ENCODE results near the gene FRRS1L.
"Not testable (repeated sequence)": the region's sequence is repeated elsewhere in the genome, so short reads cannot be mapped to it uniquely, and the experiment has no call there.

Gene FRRS1L

DNA sequence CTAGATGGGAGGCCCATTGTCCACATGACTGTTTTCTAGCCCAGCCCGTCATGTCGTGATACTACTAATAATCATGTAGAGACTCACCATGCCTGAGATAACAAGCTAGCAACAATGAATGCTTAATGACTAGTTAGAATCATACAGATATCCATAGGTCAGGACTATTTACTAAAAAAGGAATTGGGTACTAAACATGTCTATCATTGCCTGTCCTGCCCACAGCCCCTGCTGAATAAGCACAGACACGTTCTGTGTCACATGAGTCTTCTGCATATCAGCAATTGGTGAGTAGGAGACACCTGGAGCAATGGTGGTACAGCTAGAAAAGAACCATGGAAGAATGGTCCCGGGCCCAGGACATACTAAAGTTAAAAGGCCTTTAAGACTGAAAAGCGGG, 18.0 kb downstream of the FRRS1L start:
- TF ChIP-seq TAF1 (IDR thresholded peaks at IDR 0.05; ENCODE audit: low read depth, low read length), result no peak
- no peak for TF ChIP-seq POU2F2 (IDR thresholded peaks at IDR 0.05; ENCODE audit: low read depth, low read length)
- no peak for TF ChIP-seq SPI1 (IDR thresholded peaks at IDR 0.05; ENCODE audit: low read depth, low read length)
- no peak for TF ChIP-seq POLR2A (IDR thresholded peaks at IDR 0.05; ENCODE audit: low read depth, low read length)
- no peak for TF ChIP-seq PAX5 (IDR thresholded peaks at IDR 0.05; ENCODE audit: insufficient read depth, low read length, severe bottlenecking)
- TF ChIP-seq POLR2AphosphoS5 (IDR thresholded peaks at IDR 0.05; ENCODE audit: low read depth, low read length), result no peak
- FAIRE-seq, result no peak
- DNase-seq (ENCODE audit: insufficient read length, low spot score), result no peak

DNA sequence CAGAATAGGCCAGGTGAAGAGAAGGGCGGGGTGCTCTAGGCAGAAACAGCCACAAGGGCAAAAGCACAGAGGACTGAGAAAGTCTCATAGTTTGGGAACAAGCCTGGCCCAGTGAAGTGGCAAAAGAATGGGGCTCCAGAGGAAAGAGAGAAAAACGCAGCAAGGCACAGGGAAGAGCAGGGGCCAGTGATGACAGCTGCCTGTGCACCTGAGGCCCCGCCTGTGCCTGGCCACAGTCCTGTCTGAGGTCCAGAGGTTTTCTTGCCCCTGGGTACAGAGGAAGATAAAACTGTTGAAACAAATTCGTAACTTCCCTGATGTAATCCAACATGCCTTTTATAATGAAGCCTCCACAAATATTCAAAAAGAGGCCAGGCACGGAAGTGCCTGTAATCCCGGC, 22.0 kb downstream of the FRRS1L start:
- FAIRE-seq (no peak), DNase-seq (ENCODE audit: insufficient read length, low spot score) (no peak)
- TF ChIP-seq SPI1 (IDR thresholded peaks at IDR 0.05; ENCODE audit: low read depth, low read length) (no peak), PAX5 (IDR thresholded peaks at IDR 0.05; ENCODE audit: insufficient read depth, low read length, severe bottlenecking) (no peak), TAF1 (IDR thresholded peaks at IDR 0.05; ENCODE audit: low read depth, low read length) (no peak), POU2F2 (IDR thresholded peaks at IDR 0.05; ENCODE audit: low read depth, low read length) (no peak), POLR2A (IDR thresholded peaks at IDR 0.05; ENCODE audit: low read depth, low read length) (no peak), POLR2AphosphoS5 (IDR thresholded peaks at IDR 0.05; ENCODE audit: low read depth, low read length) (no peak)

DNA sequence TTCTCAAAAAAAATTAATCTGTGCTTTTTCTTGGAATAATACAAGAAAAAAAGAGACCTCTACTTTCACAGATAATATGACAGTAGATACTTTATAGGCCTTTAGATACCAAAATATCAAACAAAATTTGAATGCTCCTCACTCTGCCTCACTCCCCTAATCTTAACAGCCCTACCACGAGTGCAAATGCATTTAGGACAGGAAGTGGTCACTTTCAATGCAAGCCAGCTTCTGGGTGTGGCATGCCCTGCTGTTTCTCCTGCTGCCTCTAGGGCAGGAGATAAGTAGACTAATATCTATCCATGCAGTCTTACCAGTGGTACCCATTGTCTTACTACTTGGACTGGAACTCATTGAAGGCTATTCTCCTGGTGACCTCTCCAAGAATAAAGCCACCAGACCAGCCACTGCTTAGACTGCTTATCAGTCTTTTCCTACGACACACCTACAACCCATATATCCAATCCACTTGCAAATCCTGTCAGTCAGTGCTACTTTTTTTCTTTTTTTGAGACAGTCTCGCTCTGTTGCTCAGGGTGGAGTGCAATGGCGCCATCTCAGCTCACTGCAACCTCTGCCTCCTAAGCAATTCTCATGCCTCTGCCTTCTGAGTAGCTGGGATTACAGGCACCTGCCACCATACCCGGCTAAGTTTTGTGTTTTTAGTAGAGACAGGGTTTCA, 23.0 kb downstream of the FRRS1L start:
- DNase-seq (ENCODE audit: insufficient read length, low spot score), result peak; percentile 40
- FAIRE-seq, result peak; percentile 78
- TF ChIP-seq SPI1 (IDR thresholded peaks at IDR 0.05; ENCODE audit: low read depth, low read length), result peak; percentile 68
- no peak for TF ChIP-seq POU2F2 (IDR thresholded peaks at IDR 0.05; ENCODE audit: low read depth, low read length)

DNA sequence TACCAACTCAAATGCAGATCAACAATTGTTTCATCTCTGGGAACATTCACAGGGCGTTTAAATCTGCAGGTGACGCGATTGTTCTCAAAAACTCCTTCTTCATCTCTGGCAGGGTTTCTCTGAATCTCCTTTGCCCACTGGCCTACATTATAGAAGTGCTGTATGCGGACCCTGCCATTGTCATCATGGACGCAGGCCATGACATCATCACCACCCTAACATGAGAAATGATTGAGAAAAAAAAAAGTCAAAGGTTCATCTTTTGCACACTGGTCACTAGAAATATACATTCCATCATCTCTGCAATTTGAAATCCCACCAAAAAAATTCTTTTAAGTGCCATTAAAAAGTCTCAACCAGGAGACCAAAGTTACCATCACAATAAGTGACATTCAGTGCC, 25.7 kb downstream of the FRRS1L start:
- FAIRE-seq (no peak), DNase-seq (ENCODE audit: insufficient read length, low spot score) (no peak)
- no peak for TF ChIP-seq SPI1 (IDR thresholded peaks at IDR 0.05; ENCODE audit: low read depth, low read length)
- TF ChIP-seq PAX5 (IDR thresholded peaks at IDR 0.05; ENCODE audit: insufficient read depth, low read length, severe bottlenecking), result no peak
- TF ChIP-seq TAF1 (IDR thresholded peaks at IDR 0.05; ENCODE audit: low read depth, low read length), result no peak
- no peak for TF ChIP-seq POLR2AphosphoS5 (IDR thresholded peaks at IDR 0.05; ENCODE audit: low read depth, low read length)
- no peak for TF ChIP-seq POLR2A (IDR thresholded peaks at IDR 0.05; ENCODE audit: low read depth, low read length)

DNA sequence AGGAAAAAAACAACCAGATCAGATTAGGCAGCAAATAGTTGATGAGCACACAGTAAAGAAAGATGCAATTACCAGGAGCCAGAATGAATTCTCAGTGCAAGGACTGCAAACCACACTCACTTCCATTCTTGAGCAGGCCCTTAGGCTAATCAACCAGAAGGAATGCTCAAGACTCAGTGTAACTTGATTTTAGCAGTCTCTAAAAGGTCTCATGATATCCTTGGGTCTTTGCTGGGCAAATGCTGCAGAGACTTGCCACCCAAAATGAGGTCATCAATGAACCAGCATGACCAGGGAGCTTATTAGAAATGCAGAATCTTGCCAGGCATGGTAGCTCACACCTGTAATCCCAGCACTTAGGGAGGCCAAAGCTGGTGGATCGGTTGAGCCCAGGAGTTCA, 27.2 kb downstream of the FRRS1L start:
- TF ChIP-seq POLR2A (IDR thresholded peaks at IDR 0.05; ENCODE audit: low read depth, low read length), result no peak
- TF ChIP-seq POLR2AphosphoS5 (IDR thresholded peaks at IDR 0.05; ENCODE audit: low read depth, low read length), result no peak
- TF ChIP-seq TAF1 (IDR thresholded peaks at IDR 0.05; ENCODE audit: low read depth, low read length), result no peak
- no peak for TF ChIP-seq POU2F2 (IDR thresholded peaks at IDR 0.05; ENCODE audit: low read depth, low read length)
- TF ChIP-seq PAX5 (IDR thresholded peaks at IDR 0.05; ENCODE audit: insufficient read depth, low read length, severe bottlenecking), result no peak
- TF ChIP-seq SPI1 (IDR thresholded peaks at IDR 0.05; ENCODE audit: low read depth, low read length), result no peak
- FAIRE-seq (no peak), DNase-seq (ENCODE audit: insufficient read length, low spot score) (no peak)

DNA sequence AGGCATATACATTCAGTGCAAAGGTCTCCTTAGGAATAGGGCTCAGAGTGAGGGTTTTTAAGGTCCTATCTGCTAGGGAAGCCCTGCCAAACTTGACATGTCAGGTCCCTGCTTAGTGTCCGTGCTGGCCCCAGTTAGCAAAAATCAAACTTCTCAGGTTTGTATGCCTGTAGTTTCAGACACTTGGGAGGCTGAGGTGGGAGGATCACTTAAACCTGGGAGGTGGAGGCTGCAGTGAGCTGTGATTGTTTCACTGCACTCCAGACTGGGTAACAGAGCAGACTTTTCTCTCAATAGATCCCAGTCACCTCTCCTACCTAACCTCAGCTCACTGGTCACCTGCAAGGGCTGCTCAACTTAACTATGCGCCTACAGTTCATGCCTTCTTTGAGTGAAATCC, 28.6 kb downstream of the FRRS1L start:
- TF ChIP-seq TAF1 (IDR thresholded peaks at IDR 0.05; ENCODE audit: low read depth, low read length), result no peak
- no peak for TF ChIP-seq SPI1 (IDR thresholded peaks at IDR 0.05; ENCODE audit: low read depth, low read length)
- TF ChIP-seq POLR2AphosphoS5 (IDR thresholded peaks at IDR 0.05; ENCODE audit: low read depth, low read length), result no peak
- no peak for TF ChIP-seq PAX5 (IDR thresholded peaks at IDR 0.05; ENCODE audit: insufficient read depth, low read length, severe bottlenecking)
- TF ChIP-seq POLR2A (IDR thresholded peaks at IDR 0.05; ENCODE audit: low read depth, low read length), result no peak
- no peak for TF ChIP-seq POU2F2 (IDR thresholded peaks at IDR 0.05; ENCODE audit: low read depth, low read length)
- no peak for DNase-seq (ENCODE audit: insufficient read length, low spot score)
- no peak for FAIRE-seq

DNA sequence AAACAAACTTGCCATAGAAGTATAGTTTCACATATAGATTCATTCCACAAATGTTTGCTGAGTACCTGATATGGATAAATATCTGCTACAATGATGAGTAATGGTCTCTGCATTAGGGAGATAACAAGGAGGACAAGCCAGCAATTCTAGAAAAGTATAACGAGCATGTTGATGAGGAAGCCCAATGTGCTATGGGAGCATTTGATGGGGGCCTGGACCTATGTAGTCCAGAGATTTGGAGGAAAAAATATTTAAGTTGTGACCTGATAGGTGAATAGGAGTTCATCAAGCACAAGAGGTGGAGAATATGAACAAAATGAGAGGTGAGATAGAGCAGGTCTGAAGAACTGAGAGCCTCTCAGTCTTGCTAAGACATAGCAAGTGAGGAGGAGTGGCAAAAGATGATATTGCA, 32.9 kb downstream of the FRRS1L start:
- no peak for FAIRE-seq
- no peak for DNase-seq (ENCODE audit: insufficient read length, low spot score)
- TF ChIP-seq POU2F2 (IDR thresholded peaks at IDR 0.05; ENCODE audit: low read depth, low read length) (no peak), POLR2AphosphoS5 (IDR thresholded peaks at IDR 0.05; ENCODE audit: low read depth, low read length) (no peak), TAF1 (IDR thresholded peaks at IDR 0.05; ENCODE audit: low read depth, low read length) (no peak), PAX5 (IDR thresholded peaks at IDR 0.05; ENCODE audit: insufficient read depth, low read length, severe bottlenecking) (no peak), SPI1 (IDR thresholded peaks at IDR 0.05; ENCODE audit: low read depth, low read length) (no peak), POLR2A (IDR thresholded peaks at IDR 0.05; ENCODE audit: low read depth, low read length) (no peak)

DNA sequence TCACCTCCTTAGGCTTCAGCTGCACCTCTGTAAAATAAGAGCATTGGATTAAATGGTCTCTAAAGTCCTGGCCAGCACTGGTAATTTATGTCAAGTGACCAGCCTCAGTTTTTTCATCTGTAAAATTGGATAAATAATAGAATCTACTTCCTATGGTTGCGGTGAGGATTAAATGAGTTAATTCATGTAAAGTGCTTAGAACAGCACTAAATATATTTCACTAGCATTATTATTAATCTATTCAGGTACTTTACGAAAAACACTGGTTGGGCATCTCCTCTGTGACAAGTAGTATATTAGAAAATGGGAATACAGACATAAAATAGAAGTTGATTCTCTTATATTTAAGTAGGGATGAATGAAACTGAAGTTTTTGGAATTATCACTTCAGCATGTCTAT, 33.5 kb downstream of the FRRS1L start:
- TF ChIP-seq TAF1 (IDR thresholded peaks at IDR 0.05; ENCODE audit: low read depth, low read length) (no peak), POLR2A (IDR thresholded peaks at IDR 0.05; ENCODE audit: low read depth, low read length) (no peak), POLR2AphosphoS5 (IDR thresholded peaks at IDR 0.05; ENCODE audit: low read depth, low read length) (no peak), PAX5 (IDR thresholded peaks at IDR 0.05; ENCODE audit: insufficient read depth, low read length, severe bottlenecking) (no peak), POU2F2 (IDR thresholded peaks at IDR 0.05; ENCODE audit: low read depth, low read length) (no peak), SPI1 (IDR thresholded peaks at IDR 0.05; ENCODE audit: low read depth, low read length) (no peak)
- DNase-seq (ENCODE audit: insufficient read length, low spot score) (no peak), FAIRE-seq (no peak)

DNA sequence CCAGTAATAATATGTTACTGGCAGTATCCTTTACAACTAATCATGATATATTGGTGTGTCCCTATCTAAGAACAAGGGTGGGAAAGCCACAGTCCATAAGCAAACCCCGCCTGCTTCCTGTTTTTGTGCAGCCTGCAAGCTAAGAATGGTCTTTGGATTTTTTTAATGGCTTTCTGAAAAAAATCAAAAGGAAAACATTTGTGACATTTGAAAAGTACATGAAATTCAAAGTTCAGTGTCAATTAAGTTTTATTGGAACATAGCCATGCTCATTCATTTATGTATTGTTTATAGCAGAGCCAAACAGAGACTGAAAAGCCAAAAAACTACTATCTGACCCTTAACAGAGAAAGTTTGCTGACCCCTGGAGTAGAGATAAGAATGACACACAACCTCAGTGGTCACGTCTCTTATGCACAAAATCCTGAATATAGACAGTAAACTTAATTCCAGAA, 34.5 kb downstream of the FRRS1L start:
- FAIRE-seq (no peak), DNase-seq (ENCODE audit: insufficient read length, low spot score) (no peak)
- TF ChIP-seq SPI1 (IDR thresholded peaks at IDR 0.05; ENCODE audit: low read depth, low read length) (no peak), POLR2AphosphoS5 (IDR thresholded peaks at IDR 0.05; ENCODE audit: low read depth, low read length) (no peak), POU2F2 (IDR thresholded peaks at IDR 0.05; ENCODE audit: low read depth, low read length) (no peak)

DNA sequence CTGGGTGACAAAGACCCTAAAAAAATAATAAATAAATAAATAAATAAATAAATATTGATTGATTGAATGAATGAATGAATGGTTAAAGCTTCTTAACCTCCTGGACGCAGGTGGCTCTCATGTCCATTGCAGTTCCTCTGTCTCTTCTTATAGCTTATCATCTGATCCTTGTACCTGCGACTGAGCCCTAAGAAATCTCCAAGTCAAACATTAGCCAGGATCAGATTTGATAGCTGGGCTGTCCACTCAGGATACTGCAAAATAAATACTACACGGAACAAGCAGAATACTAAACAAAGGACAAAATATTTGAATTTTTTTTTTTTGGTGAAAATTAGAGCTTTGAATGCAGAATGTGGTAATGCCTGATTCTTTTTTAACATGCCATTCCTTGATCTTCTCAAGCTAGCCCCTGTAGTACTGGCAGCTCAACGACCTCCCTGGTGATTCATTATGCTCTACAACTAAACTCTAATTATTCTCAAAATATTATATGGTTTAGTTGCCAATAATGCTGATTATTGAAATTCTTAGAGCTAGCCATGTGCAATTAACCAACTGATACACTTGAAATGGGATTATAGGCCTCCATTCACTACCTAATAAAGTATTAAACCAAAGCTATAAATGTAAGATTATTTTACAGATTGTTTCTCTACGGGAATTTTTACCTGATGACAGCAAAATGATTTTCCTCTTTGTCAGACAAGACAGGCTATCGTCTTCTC, 37.4 kb downstream of the FRRS1L start:
- DNase-seq (ENCODE audit: insufficient read length, low spot score) (no peak), FAIRE-seq (no peak)
- TF ChIP-seq POLR2AphosphoS5 (IDR thresholded peaks at IDR 0.05; ENCODE audit: low read depth, low read length), result no peak
- TF ChIP-seq PAX5 (IDR thresholded peaks at IDR 0.05; ENCODE audit: insufficient read depth, low read length, severe bottlenecking), result no peak
- no peak for TF ChIP-seq POU2F2 (IDR thresholded peaks at IDR 0.05; ENCODE audit: low read depth, low read length)
- TF ChIP-seq TAF1 (IDR thresholded peaks at IDR 0.05; ENCODE audit: low read depth, low read length), result no peak
- no peak for TF ChIP-seq POLR2A (IDR thresholded peaks at IDR 0.05; ENCODE audit: low read depth, low read length)
- TF ChIP-seq SPI1 (IDR thresholded peaks at IDR 0.05; ENCODE audit: low read depth, low read length), result no peak

DNA sequence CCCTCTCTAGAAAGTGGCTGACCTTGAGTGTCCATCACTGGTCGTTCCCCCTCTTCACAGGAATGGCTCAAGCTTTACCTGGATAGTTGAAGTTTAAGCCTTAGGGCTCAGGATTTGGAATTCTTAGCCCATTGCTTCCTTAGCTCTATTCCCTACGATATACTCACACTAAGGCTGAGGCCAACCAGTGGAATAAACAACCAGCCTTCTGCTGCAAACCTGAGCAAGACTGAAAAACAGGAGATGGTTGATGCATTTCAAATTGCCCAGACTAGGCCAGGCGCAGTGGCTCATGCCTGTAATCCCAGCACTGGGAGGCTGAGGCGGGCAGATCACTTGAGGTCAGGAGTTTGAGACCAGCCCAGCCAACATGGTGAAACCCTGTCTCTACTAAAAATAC, 40.4 kb downstream of the FRRS1L start:
- not testable (repeated sequence) for FAIRE-seq; DNase-seq (ENCODE audit: insufficient read length, low spot score)

Measured in GM12891 (cell line).